Stomach (tissue), 4 donors: ENCODE results near the gene FRRS1.

Source experiments
- POLR2A ChIP-seq, 4 donors: fragments of 450-650 bp; IDR thresholded peaks; one replicate each; pipeline ENCODE4 v1.6.1; 2016; ENCODE audit warnings: antibody characterized with exemption in 4 of 4, control low read depth in 2 of 4, mild to moderate bottlenecking in 1 of 4, moderate library complexity in 1 of 4
- TF ChIP-seq, protein P1 (sequence below), 7 experiments: fragments of 450-650 bp in 4 of 7; fragments of 200-600 bp in 3 of 7; sonication (generic) in 3 of 7; IDR thresholded peaks; one replicate each; pipeline ENCODE4 v1.5.1; 2016 to 2019; ENCODE audit warnings: antibody characterized with exemption in 7 of 7, control low read depth in 2 of 7, mild to moderate bottlenecking in 1 of 7

- TF ChIP-seq POLR2A (IDR thresholded peaks at IDR 0.05) = no peak
- TF ChIP-seq, protein P1, sequence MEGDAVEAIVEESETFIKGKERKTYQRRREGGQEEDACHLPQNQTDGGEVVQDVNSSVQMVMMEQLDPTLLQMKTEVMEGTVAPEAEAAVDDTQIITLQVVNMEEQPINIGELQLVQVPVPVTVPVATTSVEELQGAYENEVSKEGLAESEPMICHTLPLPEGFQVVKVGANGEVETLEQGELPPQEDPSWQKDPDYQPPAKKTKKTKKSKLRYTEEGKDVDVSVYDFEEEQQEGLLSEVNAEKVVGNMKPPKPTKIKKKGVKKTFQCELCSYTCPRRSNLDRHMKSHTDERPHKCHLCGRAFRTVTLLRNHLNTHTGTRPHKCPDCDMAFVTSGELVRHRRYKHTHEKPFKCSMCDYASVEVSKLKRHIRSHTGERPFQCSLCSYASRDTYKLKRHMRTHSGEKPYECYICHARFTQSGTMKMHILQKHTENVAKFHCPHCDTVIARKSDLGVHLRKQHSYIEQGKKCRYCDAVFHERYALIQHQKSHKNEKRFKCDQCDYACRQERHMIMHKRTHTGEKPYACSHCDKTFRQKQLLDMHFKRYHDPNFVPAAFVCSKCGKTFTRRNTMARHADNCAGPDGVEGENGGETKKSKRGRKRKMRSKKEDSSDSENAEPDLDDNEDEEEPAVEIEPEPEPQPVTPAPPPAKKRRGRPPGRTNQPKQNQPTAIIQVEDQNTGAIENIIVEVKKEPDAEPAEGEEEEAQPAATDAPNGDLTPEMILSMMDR (IDR thresholded peaks at IDR 0.05) = no peak
Observed at GRCh38 chr1:99776120-99776519, 9.7 kb upstream of the FRRS1 start.
